Endothelial cell of umbilical vein (primary cell): Measurements from ENCODE around the gene CEP295NL. TPM values are rescaled to one million over a fixed set of nuclear protein-coding genes. Genes with fewer than 3 reads are reported as not detected.

Source experiments
- BruUV-seq: library from RNA; stranded (reverse); fragments of 400-500 nt; replicated peaks from 2 replicates; lab custom pipeline; 2021; lab: Mats Ljungman, UMichigan
- CTCF ChIA-PET: fragments of 300-600, 350-600 bp; sonication (Branson Sonifier 250); formaldehyde crosslinking; loops from one replicate; lab custom pipeline; 2021; ENCODE audit warnings: antibody characterized with exemption, inconsistent platforms; lab: Charles Lee
- POLR2A ChIA-PET: fragments of 300-600, 350-600 bp; sonication (Branson Sonifier 250); formaldehyde crosslinking; loops from one replicate; lab custom pipeline; 2021; ENCODE audit warnings: antibody characterized with exemption, inconsistent platforms; lab: Charles Lee
- DNase-seq: peaks from one replicate; pipeline ENCODE4 v3.0.0-alpha.2; 2011; ENCODE audit warnings: low read depth, low spot score
- FAIRE-seq: peaks from 2 replicates; lab custom pipeline; 2011; peaks lifted over from hg19 to GRCh38; lab: Jason Lieb, UNC
- H2AFZ ChIP-seq: 2 replicates; pipeline ENCODE4 v1.6.0; 2012; ENCODE audit warnings: low read depth, low read length, control low read depth, inconsistent platforms
- H3K27ac ChIP-seq: 2 replicates; pipeline ENCODE4 v1.5.1; 2011; ENCODE audit warnings: low read depth, mild to moderate bottlenecking, control low read depth, low read length, moderate library complexity; ENCODE audit not compliant: insufficient read depth
- H3K27me3 ChIP-seq, 2 experiments: 2 replicates each; pipeline versions ENCODE4 v1.6.0 to v1.6.1; 2011; ENCODE audit warnings: low read length in 2 of 2, mixed read lengths in 1 of 2; ENCODE audit not compliant: control insufficient read depth in 2 of 2, insufficient read depth in 2 of 2
- H3K36me3 ChIP-seq, 2 experiments: 2 replicates in 1 of 2; 3 replicates in 1 of 2; pipeline ENCODE4 v1.5.1; 2011; ENCODE audit warnings: low read length in 2 of 2, mild to moderate bottlenecking in 1 of 2, moderate library complexity in 1 of 2; ENCODE audit not compliant: control insufficient read depth in 2 of 2, insufficient read depth in 2 of 2; ENCODE audit errors: extremely low read depth in 1 of 2
- H3K4me1 ChIP-seq: 3 replicates; pipeline ENCODE4 v1.5.1; 2011; ENCODE audit warnings: mild to moderate bottlenecking, low read length; ENCODE audit not compliant: control insufficient read depth, insufficient read depth; ENCODE audit errors: extremely low read depth
- H3K4me2 ChIP-seq: 2 replicates; pipeline ENCODE4 v1.6.1; 2011; ENCODE audit warnings: low read length, control low read depth, mixed read lengths; ENCODE audit not compliant: insufficient read depth
- H3K4me3 ChIP-seq, 3 experiments: fragments of 200-600 bp in 1 of 3; sonication (generic), shearing (Covaris generic) in 1 of 3; replicated peaks in 1 of 3; 2 replicates each; pipeline ENCODE4 v1.5.1; 2011 to 2016; ENCODE audit warnings: control low read depth in 3 of 3, low read length in 3 of 3, mild to moderate bottlenecking in 2 of 3, inconsistent platforms in 1 of 3, low read depth in 1 of 3, moderate library complexity in 1 of 3; ENCODE audit not compliant: insufficient read depth in 1 of 3
- H3K79me2 ChIP-seq: 2 replicates; pipeline ENCODE4 v1.6.0; 2012; ENCODE audit warnings: low read length, inconsistent platforms; ENCODE audit not compliant: control insufficient read depth, insufficient read depth
- H3K9ac ChIP-seq: replicated peaks from 2 replicates; pipeline ENCODE3; 2011; ENCODE audit warnings: low read length, control low read depth; ENCODE audit not compliant: insufficient read depth; ENCODE audit errors: extremely low read depth
- H3K9me1 ChIP-seq: replicated peaks from 3 replicates; pipeline ENCODE4 v1.6.0; 2011; ENCODE audit warnings: mild to moderate bottlenecking, low read length; ENCODE audit not compliant: control insufficient read depth, insufficient read depth; ENCODE audit errors: extremely low read depth
- H3K9me3 ChIP-seq: replicated peaks from 2 replicates; pipeline ENCODE4 v1.5.1; 2012; ENCODE audit warnings: low read length, inconsistent platforms; ENCODE audit not compliant: control insufficient read depth, insufficient read depth
- H4K20me1 ChIP-seq: replicated peaks from 2 replicates; pipeline ENCODE3; 2011; ENCODE audit warnings: mild to moderate bottlenecking, low read length; ENCODE audit not compliant: control insufficient read depth, insufficient read depth; ENCODE audit errors: extremely low read depth
- EZH2 ChIP-seq: IDR thresholded peaks from 2 replicates; pipeline ENCODE4 v1.6.1; 2012; ENCODE audit warnings: borderline replicate concordance, low read depth, mild to moderate bottlenecking, moderate library complexity, low read length, inconsistent platforms; ENCODE audit not compliant: severe bottlenecking
- FOS ChIP-seq: IDR thresholded peaks from 2 replicates; pipeline ENCODE4 v1.6.1; 2011; ENCODE audit warnings: mild to moderate bottlenecking, low read length, moderate library complexity, borderline replicate concordance; ENCODE audit not compliant: insufficient read depth
- GATA2 ChIP-seq: IDR thresholded peaks from 2 replicates; pipeline ENCODE4 v1.7.0; 2011; ENCODE audit warnings: low read depth, mild to moderate bottlenecking, moderate library complexity, mixed read lengths, low read length; ENCODE audit not compliant: insufficient read length, insufficient read depth
- JUN ChIP-seq: IDR thresholded peaks from 2 replicates; pipeline ENCODE4 v1.6.1; 2011; ENCODE audit warnings: borderline replicate concordance, low read depth; ENCODE audit not compliant: insufficient read length, insufficient read depth
- MYC ChIP-seq: IDR thresholded peaks from one replicate; pipeline ENCODE4 v1.6.1; 2011; ENCODE audit warnings: mild to moderate bottlenecking, low read depth, low read length
- POLR2A ChIP-seq: IDR thresholded peaks from 2 replicates; pipeline ENCODE4 v1.6.1; 2012; ENCODE audit warnings: low read depth, mild to moderate bottlenecking, control low read depth, low read length
- POLR2AphosphoS5 ChIP-seq: IDR thresholded peaks from 2 replicates; pipeline ENCODE4 v1.6.1; 2012; ENCODE audit warnings: low read depth, mild to moderate bottlenecking, control low read depth, low read length, moderate library complexity; ENCODE audit not compliant: insufficient read depth
- dilution Hi-C: fragments of 300-500 bp; cut with MboI; formaldehyde crosslinking; loops from one replicate; pipeline ENCODE4 v1.15.0; 2019; ENCODE audit warnings: low sequenced_read_pairs; ENCODE audit not compliant: extremely low pct_ligation_motif_present
- intact Hi-C: fragments of 100-400 bp; cut with micrococcal nuclease; formaldehyde crosslinking; loops from one replicate; pipeline ENCODE4 v1.10.0; 2022
- polyA plus RNA-seq, 4 experiments: library from polyadenylated mRNA; depleted of rRNA in 3 of 4; stranded (reverse) in 3 of 4; unstranded in 1 of 4; fragments of >200 nt; gene quantifications; 2 replicates each; pipeline versions ENCODE4 v1.2.1 to v1.2.3, GENCODE V29; 2011 to 2012; ENCODE audit warnings: missing spikeins in 1 of 4
- total RNA-seq: library from RNA; stranded (reverse); gene quantifications from 2 replicates; pipeline ENCODE4 v1.2.3, GENCODE V29; 2021
- TF ChIP-seq, protein P1 (sequence below), 2 donors: IDR thresholded peaks; 1 replicate in 1 of 2; 2 replicates in 1 of 2; pipeline ENCODE4 v1.5.1; 2011; ENCODE audit warnings: low read length in 2 of 2, mild to moderate bottlenecking in 2 of 2, moderate library complexity in 2 of 2, control low read depth in 1 of 2, inconsistent platforms in 1 of 2, low read depth in 1 of 2; ENCODE audit not compliant: insufficient read depth in 1 of 2; ENCODE audit errors: extremely low read depth in 1 of 2
- TF ChIP-seq, protein P2 (sequence below): IDR thresholded peaks from 2 replicates; pipeline ENCODE4 v1.6.1; 2011; ENCODE audit not compliant: insufficient read depth, insufficient read length

The CEP295NL gene
- total and polyA plus RNA-seq, 2 donors (not counting 3 experiments of a cell fraction or from before 2014, with no cell fraction given): 0.10 to 8.3 TPM

DNA sequence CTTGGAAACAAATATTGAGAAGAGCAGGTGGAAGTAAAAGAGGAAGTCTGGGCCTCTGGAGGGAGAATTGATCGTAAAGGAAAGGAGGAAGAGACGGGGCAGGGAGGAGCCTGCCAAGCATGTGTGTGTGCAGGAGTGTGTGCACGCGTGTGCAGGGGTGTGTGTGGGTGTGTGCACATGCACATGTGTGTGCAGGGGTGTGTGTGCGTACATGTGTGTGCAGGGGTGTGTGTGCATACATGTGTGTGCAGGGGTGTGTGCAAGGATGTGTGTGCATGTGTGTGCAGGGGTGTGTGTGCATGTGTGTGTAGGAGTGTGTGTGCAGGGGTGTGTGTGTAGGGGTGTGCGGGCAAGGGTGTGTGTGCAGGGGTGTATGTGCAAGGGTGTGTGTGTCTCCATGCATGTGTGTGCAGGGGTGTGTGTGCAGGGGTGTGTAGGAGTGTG lies 10.0 kb downstream of the CEP295NL start:
- no peak overlapping the region for H2AFZ ChIP-seq
- dilution Hi-C loops (no loop called here), intact Hi-C loops (no loop called here)
- H3K9ac ChIP-seq: no peak overlapping the region
- no peaks in the 10 kb centered on the region for H3K9me1 ChIP-seq
- no peaks in the 10 kb centered on the region for H3K4me1 ChIP-seq
- H3K79me2 ChIP-seq: peaks cover 2% of the 10 kb centered on the region
- BruUV-seq: no TSS peak
- POLR2A ChIA-PET: no interaction called here
- no peak for TF ChIP-seq POLR2AphosphoS5
- TF ChIP-seq, protein P1, sequence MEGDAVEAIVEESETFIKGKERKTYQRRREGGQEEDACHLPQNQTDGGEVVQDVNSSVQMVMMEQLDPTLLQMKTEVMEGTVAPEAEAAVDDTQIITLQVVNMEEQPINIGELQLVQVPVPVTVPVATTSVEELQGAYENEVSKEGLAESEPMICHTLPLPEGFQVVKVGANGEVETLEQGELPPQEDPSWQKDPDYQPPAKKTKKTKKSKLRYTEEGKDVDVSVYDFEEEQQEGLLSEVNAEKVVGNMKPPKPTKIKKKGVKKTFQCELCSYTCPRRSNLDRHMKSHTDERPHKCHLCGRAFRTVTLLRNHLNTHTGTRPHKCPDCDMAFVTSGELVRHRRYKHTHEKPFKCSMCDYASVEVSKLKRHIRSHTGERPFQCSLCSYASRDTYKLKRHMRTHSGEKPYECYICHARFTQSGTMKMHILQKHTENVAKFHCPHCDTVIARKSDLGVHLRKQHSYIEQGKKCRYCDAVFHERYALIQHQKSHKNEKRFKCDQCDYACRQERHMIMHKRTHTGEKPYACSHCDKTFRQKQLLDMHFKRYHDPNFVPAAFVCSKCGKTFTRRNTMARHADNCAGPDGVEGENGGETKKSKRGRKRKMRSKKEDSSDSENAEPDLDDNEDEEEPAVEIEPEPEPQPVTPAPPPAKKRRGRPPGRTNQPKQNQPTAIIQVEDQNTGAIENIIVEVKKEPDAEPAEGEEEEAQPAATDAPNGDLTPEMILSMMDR (IDR thresholded peaks at IDR 0.05; ENCODE audit: extremely low read depth in 1 of 2, insufficient read depth in 1 of 2, low read depth in 1 of 2, low read length in 2 of 2): no peak
- no peak for TF ChIP-seq FOS
- no peak for TF ChIP-seq MYC
- TF ChIP-seq JUN: no peak
- TF ChIP-seq, protein P2, sequence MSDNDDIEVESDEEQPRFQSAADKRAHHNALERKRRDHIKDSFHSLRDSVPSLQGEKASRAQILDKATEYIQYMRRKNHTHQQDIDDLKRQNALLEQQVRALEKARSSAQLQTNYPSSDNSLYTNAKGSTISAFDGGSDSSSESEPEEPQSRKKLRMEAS: no peak
- no peak for TF ChIP-seq GATA2
- TF ChIP-seq EZH2: no peak
- no peak for TF ChIP-seq POLR2A
- DNase-seq: no peak
- H3K4me3 ChIP-seq: no peak overlapping the region
- no peaks in the 10 kb centered on the region for H4K20me1 ChIP-seq
- H3K27me3 ChIP-seq: no peaks in the 10 kb centered on the region
- FAIRE-seq: no peak
- CTCF ChIA-PET: interaction anchor here (1.3 to 1.7 kb wide), 2 partner anchors 27 to 78 kb away, joined by 3 to 12 read pairs; no protein-coding TSS in a partner anchor
- no peak overlapping the region for H3K4me2 ChIP-seq
- no peaks in the 10 kb centered on the region for H3K9me3 ChIP-seq
- H3K27ac ChIP-seq: no peak overlapping the region
- H3K36me3 ChIP-seq: peaks cover 0 to 7% of the 10 kb centered on the region in 2 experiments
